HL-60 (cell line): Measurements from ENCODE around the gene OLAH.
"Not testable (repeated sequence)": the region's sequence is repeated elsewhere in the genome, so short reads cannot be mapped to it uniquely, and the experiment has no call there.

Experiments
- DNase-seq, 2 experiments: peaks; one replicate each; pipeline ENCODE4 v3.0.0-alpha.2; 2010 to 2020; ENCODE audit warnings: low read depth in 1 of 2, low spot score in 1 of 2
- H3K27ac ChIP-seq: fragments of 250-450 bp; sonication (Bioruptor Pico); replicated peaks from 2 replicates; pipeline ENCODE4 v1.5.1; 2020; ENCODE audit warnings: mild to moderate bottlenecking, moderate library complexity
- H3K27me3 ChIP-seq: fragments of 250-450 bp; sonication (Bioruptor Pico); 2 replicates; pipeline ENCODE4 v1.5.1; 2021; ENCODE audit warnings: mild to moderate bottlenecking, moderate library complexity; ENCODE audit not compliant: insufficient read depth, poor library complexity, severe bottlenecking
- H3K4me3 ChIP-seq: replicated peaks from 2 replicates; pipeline ENCODE4 v1.5.1; 2011; ENCODE audit warnings: mild to moderate bottlenecking, control low read depth, low read length; ENCODE audit not compliant: insufficient read depth
- GABPA ChIP-seq: IDR thresholded peaks from 2 replicates; pipeline ENCODE4 v1.6.1; 2012; ENCODE audit warnings: low read depth
- POLR2AphosphoS5 ChIP-seq: IDR thresholded peaks from 2 replicates; pipeline ENCODE4 v1.6.1; 2012; ENCODE audit warnings: low read depth
- SPI1 ChIP-seq: IDR thresholded peaks from 2 replicates; pipeline ENCODE4 v1.6.1; 2012; ENCODE audit warnings: low read depth, mild to moderate bottlenecking, borderline replicate concordance
- TF ChIP-seq, protein P1 (sequence below): IDR thresholded peaks from one replicate; pipeline ENCODE4 v1.5.1; 2011; ENCODE audit warnings: low read length, control low read depth, inconsistent platforms; ENCODE audit not compliant: insufficient read depth
- TF ChIP-seq, protein P2 (sequence below): IDR thresholded peaks from 2 replicates; pipeline ENCODE4 v1.6.1; 2012; ENCODE audit warnings: low read depth; ENCODE audit not compliant: insufficient replicate concordance

Gene OLAH

DNA sequence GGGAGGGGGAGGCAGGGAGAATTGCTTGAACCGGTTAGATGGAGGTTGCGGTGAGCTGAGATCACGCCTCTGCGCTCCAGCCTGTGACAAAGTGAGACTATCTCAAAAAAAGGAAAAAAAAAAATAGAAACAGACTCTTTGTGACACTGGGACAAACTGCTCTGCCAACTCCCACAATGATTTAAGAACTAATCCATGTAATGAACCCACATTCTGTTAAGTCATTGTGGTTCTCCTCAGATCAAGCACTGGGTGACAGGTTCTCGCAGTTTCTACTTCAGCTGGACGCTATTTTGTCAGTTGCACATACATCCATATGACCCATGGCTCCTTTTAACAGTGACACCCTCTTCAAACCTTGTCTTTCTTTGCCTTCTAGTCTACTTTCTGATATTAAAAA lies 18.7 kb upstream of the OLAH start:
- not testable (repeated sequence) for DNase-seq, H3K4me3 ChIP-seq, H3K27ac ChIP-seq, H3K27me3 ChIP-seq

DNA sequence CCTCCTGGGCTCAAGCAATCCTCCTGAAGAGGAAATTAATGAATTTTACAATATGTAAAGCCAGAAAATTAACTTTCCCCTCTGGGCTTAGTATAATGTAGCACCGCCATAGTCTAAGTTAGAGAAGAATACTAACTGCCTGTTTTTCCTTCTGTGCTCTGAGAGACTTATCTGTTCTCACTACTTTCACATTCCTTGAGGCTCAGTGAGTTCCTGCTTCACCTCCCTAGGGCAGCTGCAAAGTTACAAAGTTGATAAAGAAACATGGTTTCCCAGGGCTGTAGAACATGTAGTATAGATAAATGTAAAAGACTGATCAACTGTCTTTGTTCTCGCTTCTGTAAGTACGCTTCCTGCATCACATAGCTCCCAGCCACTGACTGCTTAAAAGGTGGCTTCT lies 16.0 kb upstream of the OLAH start:
- no peak overlapping the region for H3K4me3 ChIP-seq
- TF ChIP-seq, protein P1, sequence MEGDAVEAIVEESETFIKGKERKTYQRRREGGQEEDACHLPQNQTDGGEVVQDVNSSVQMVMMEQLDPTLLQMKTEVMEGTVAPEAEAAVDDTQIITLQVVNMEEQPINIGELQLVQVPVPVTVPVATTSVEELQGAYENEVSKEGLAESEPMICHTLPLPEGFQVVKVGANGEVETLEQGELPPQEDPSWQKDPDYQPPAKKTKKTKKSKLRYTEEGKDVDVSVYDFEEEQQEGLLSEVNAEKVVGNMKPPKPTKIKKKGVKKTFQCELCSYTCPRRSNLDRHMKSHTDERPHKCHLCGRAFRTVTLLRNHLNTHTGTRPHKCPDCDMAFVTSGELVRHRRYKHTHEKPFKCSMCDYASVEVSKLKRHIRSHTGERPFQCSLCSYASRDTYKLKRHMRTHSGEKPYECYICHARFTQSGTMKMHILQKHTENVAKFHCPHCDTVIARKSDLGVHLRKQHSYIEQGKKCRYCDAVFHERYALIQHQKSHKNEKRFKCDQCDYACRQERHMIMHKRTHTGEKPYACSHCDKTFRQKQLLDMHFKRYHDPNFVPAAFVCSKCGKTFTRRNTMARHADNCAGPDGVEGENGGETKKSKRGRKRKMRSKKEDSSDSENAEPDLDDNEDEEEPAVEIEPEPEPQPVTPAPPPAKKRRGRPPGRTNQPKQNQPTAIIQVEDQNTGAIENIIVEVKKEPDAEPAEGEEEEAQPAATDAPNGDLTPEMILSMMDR, result no peak
- TF ChIP-seq, protein P2, sequence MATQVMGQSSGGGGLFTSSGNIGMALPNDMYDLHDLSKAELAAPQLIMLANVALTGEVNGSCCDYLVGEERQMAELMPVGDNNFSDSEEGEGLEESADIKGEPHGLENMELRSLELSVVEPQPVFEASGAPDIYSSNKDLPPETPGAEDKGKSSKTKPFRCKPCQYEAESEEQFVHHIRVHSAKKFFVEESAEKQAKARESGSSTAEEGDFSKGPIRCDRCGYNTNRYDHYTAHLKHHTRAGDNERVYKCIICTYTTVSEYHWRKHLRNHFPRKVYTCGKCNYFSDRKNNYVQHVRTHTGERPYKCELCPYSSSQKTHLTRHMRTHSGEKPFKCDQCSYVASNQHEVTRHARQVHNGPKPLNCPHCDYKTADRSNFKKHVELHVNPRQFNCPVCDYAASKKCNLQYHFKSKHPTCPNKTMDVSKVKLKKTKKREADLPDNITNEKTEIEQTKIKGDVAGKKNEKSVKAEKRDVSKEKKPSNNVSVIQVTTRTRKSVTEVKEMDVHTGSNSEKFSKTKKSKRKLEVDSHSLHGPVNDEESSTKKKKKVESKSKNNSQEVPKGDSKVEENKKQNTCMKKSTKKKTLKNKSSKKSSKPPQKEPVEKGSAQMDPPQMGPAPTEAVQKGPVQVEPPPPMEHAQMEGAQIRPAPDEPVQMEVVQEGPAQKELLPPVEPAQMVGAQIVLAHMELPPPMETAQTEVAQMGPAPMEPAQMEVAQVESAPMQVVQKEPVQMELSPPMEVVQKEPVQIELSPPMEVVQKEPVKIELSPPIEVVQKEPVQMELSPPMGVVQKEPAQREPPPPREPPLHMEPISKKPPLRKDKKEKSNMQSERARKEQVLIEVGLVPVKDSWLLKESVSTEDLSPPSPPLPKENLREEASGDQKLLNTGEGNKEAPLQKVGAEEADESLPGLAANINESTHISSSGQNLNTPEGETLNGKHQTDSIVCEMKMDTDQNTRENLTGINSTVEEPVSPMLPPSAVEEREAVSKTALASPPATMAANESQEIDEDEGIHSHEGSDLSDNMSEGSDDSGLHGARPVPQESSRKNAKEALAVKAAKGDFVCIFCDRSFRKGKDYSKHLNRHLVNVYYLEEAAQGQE, result no peak
- TF ChIP-seq POLR2AphosphoS5, result no peak
- no peak overlapping the region for H3K27ac ChIP-seq

DNA sequence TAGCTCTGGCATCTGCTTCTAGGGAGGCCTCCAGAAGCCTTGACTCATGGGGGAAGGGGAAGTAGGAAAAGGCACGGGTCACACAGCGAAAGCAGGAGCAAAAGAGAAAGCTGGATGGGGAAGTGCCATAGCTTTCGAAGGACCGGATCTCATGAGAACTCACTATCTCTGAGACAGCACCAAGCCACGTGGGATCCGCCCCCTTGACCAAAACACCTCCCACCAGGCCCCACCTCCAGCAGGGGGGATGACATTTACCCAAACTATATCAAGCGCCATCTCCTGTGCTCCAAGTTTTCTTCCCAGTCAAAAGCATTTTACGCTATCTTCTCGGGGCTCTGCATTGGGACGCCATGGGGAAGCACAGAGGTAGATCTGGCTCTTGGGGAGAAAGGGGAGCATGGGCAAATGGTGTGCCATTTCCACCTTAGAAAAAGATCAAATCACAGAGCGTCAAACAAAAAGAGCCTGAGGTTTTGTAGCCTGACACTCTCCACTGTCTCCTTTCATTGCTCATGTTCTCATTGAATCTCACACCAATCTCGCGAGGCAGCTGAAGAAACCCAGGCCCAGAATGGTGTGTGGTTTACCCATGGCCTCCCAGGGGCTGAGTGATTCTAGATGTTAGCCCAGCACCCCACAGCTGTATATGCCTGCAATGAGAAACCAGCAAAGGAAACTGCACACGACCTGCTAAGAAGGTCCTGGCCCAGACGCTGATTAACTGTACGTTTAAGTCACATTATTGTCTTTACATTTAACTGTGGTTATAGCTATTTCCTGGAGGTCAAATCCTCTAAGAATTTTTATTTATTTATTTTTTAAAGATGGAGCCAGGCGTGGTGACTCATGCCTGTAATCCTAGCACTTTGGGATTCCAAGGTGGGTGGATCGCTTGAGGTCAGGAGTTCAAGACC lies 8.1 kb upstream of the OLAH start:
- no peak overlapping the region for H3K27ac ChIP-seq
- peak; percentile 40 to 60 for DNase-seq

More for the DNA sequence above, 16.0 kb upstream of the OLAH start:
- no peak for DNase-seq
- no peaks in the 10 kb centered on the region for H3K27me3 ChIP-seq

DNA sequence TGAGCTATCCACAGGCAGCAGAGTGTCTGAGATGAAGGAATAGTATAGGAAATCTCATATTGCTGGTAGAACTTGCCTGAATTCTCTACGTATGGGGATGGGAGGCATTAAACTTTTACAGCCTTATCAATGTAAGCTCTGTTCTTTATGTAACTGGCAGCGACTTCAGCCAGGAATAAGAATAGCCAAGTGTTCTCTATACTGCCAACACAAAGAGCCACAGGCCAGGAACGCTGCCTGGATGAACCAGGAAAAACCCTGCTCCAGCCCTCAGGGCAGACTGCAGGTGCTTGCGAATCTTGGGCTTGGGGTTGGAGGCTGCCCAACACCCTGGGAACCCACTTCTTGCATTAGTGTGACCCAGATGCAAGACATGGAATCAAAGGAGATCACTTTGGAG lies 6.1 kb upstream of the OLAH start:
- Histone ChIP-seq H3K4me3 (no peak overlapping the region), H3K27me3 (no peaks in the 10 kb centered on the region), H3K27ac (no peak overlapping the region)
- TF ChIP-seq, protein P1, result no peak
- TF ChIP-seq GABPA, result no peak
- no peak for TF ChIP-seq POLR2AphosphoS5
- TF ChIP-seq, protein P2, result no peak
- TF ChIP-seq SPI1, result no peak
- DNase-seq, result no peak

More for the DNA sequence above, 8.1 kb upstream of the OLAH start:
- TF ChIP-seq SPI1, result peak; percentile 69
- TF ChIP-seq, protein P2, result no peak
- Histone ChIP-seq H3K4me3 (no peak overlapping the region), H3K27me3 (no peaks in the 10 kb centered on the region)
